GM21717 (cell line): Measurements from ENCODE around the gene MYL6B.
"Not testable (repeated sequence)": the region's sequence is repeated elsewhere in the genome, so short reads cannot be mapped to it uniquely, and the experiment has no call there.

Source experiments
- ATAC-seq: cut with Tn5 transposase; IDR thresholded peaks from one replicate; pipeline ENCODE4 v1.9.1; 2021; ENCODE audit warnings: mild to moderate bottlenecking, moderate library complexity; ENCODE audit not compliant: unreplicated experiment

The MYL6B gene

GRCh38 chr12:56151672-56152131 is 685 bp upstream of the MYL6B start:
- ATAC-seq = peak; percentile 42

- no peak for ATAC-seq
These were observed 630 bp downstream of the MYL6B start for GRCh38 chr12:56152756-56153677.

- ATAC-seq = no peak
These were observed 1.3 kb downstream of the MYL6B start for GRCh38 chr12:56153678-56154065.

- no peak for ATAC-seq
These were observed 1.9 kb downstream of the MYL6B start for GRCh38 chr12:56154246-56154771.

GRCh38 chr12:56154818-56155217 is 2.4 kb downstream of the MYL6B start:
- no peak for ATAC-seq

DNA sequence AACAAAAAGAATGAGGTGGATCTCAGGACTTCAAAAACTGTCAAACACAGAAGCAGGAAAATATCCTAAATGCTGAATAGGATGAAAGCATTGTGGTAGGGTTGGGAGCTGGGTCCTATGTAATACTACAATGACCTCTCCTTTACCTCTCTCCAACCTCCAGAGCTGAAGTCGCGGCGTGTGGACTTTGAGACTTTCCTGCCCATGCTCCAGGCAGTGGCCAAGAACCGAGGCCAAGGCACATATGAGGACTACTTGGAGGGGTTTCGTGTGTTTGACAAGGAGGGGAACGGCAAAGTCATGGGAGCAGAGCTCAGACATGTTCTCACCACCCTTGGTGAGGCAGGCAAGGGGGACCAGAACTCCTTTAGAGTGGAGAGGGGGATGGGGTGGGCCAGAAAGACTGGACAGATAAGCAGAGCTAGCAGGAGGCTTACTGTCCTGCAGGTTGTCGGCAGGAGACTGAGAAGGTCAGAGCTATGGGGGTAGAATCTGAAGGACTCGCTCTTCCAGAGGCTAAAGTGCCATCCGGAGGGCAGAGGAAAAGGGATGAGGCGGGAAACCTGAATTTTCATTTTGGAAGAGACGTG is 3.0 kb downstream of the MYL6B start:
- ATAC-seq = no peak

GRCh38 chr12:56156464-56157200 is 4.2 kb downstream of the MYL6B start:
- not testable (repeated sequence) for ATAC-seq

GRCh38 chr12:56157201-56158028 is 5.0 kb downstream of the MYL6B start:
- ATAC-seq = peak; percentile 22

DNA sequence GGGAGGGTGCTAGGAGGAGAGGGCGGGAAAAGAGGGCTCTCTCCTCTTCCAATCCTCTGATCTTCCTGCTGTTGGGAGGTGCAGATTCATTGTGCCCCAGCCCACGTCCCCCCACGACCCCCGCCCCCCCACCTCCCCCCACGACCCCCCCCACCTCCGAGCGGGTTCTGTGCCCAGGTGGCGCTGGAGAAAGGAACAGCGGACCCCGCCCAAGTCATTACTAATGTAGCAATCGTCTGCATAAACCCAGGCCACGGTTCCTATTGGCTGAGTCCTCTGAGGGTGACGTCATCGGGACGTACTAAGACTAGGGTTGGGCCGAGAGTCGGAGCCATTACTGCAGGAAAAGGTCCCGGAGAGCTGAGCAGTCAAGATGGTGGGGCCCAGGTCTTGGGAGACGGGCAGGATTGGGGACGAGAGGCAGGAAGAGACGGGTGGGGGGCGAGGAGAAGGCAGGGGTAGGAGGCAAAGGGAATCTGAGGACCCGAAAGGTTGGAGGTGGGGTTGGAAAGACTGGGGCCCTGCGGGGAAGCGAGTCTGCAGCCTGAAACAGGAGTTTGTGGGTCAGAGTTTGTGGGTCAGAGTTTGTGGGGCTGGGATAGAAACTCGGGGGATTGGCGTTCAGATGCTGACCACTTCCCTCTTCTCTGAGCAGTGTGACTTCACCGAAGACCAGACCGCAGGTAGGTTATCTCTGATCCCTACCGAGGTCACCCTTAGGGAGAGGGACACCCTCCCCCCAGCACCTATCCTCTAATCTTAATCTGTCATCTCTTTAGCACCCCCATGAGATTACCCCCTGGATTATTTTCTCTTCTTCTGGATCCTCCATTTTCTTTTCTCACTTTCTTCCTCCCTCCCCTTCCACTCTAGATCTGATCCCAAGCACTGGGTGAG is 5.9 kb downstream of the MYL6B start, which contains the start of gene MYL6:
Gene MYL6 (plus strand): TSS at position 331 of the 897 bp plus-strand sequence. CDS start 43 bp downstream, at position 374.
- ATAC-seq = peak; percentile 69

DNA sequence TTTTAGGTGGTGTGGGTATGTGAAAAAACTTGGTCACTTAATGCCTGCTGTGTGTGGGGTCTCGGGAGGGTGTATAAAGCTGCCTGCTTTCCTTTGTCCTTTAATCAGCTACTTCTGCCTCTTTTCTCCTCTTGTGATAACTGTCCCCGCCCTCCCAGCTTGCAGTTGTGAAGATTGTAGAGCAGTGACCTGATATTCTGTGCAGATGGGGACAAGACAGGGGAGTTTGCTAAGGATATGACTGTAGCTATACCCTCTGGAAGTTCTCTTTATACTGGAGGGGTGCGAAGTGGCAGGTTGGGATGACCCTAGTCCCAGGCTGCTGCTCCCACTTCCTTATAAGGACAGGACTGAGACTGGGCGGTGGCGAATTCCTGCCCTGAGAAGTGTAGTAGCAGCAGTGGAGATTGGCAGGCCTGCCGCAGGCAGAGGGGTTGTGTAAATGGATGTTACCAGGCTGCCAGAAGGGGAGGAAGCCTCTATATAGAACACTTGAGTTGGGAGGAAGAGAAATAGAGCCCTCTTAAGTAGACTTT is 6.6 kb downstream of the MYL6B start:
- no peak for ATAC-seq

GRCh38 chr12:56159482-56160192 is 7.2 kb downstream of the MYL6B start:
- no peak for ATAC-seq

GRCh38 chr12:56160193-56160763 is 7.9 kb downstream of the MYL6B start:
- ATAC-seq = no peak

- no peak for ATAC-seq
These were observed 8.7 kb downstream of the MYL6B start for GRCh38 chr12:56160894-56161689.

DNA sequence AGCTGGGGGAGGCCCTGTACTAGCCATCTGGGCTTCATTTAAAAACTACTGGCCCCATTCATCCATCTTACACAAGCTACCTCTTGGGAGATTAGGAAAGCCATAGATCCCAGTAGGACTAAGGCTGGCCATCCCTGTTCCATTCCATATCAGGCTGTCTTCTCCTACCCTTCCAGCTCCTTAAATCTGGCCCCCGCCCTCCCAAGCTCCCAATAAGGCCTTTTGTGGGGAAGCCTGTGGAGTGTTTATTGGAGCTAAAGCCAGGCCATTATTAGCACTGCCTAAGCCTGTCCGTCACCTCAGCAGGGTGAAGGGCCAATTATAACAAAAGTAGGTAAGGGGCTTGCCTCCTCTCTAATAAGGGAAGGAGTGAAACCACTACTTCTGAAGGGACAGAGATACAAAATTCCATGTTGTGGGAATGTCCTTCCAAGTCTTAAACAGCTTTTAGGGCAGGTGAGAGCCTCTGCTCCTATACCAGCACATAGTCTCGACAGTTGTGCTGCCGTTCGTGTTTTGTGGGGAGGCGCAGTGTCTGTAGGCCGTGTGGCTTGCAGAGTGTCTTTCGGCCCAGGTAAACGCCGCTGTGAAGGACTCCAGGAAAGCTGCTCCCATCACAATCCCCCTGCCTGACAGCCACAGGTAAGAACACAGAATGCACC is 9.4 kb downstream of the MYL6B start:
- ATAC-seq = no peak

DNA sequence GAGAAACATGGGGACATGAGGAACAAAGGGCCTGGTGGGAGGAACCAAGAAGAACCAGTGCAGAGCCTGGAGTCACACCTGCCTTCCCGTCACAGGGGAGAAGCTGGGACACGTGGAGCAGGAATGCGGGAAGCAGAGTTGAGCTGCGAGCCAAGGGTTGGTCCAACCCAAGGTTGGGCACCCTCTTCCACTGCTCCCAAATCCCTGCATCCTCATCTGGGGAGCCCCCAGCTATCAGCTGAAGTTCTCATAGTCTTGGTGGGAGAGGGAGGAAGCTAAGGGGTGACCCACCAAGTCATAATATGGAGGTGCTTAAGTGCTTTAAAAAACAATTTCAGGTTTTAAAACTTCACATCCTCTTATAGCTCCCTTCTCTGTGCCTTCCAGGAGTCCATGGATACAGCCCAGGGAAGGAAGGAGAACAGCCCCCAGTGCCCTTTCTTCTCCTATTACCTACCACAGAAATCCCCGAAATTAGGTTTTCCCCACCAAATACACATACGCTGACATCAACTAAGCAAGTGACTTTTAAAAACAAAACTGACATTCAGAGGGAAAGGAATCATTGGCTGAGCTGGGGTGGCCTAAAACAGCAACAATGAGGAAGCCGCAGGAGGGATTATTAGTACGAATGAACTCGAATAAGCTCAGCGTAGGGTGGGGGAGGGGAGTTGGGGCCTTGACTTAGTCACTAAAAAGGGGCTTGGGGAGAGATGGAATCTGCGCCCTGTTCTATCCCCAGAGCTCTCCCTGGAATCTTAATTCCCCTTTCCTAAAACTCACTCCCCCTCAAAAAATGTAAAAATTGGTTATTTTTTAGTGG is 10.3 kb downstream of the MYL6B start:
- ATAC-seq = no peak
